Measurements from ENCODE around the gene ARL2BP. TPM values are rescaled to one million over a fixed set of nuclear protein-coding genes. Genes with fewer than 3 reads are reported as not detected.
A peak's percentile ranks its signal among the peaks of the same experiment; 100 is the strongest.

ARL2BP gene
- total and polyA plus RNA-seq, 7 donors: 28.6 to 85.6 (median 64.7) TPM

GRCh38 chr16:57258910-57259475 lies 13.9 kb downstream of the ARL2BP start:
- Histone ChIP-seq H3K36me3 (peaks cover 0 to 22% (median 7%) of the 10 kb centered on the region in 4 donors), H3K27ac (no peak overlapping the region), H3K9me3 (no peaks in the 10 kb centered on the region), H3K27me3 (no peaks in the 10 kb centered on the region), H3K4me3 (no peak overlapping the region), H3K4me1 (peaks cover 0 to 10% (median 8%) of the 10 kb centered on the region in 4 donors)
- 82 to 89% methylated on average over 1 of the region's 1 CpG for WGBS, 2 donors
- peak; percentile 24 for DNase-seq
- no peak for TF ChIP-seq EP300 (IDR thresholded peaks at IDR 0.05)
- no peak for TF ChIP-seq POLR2A (IDR thresholded peaks at IDR 0.05)
- TF ChIP-seq POLR2AphosphoS5 (IDR thresholded peaks at IDR 0.05): no peak
- TF ChIP-seq, protein P1, sequence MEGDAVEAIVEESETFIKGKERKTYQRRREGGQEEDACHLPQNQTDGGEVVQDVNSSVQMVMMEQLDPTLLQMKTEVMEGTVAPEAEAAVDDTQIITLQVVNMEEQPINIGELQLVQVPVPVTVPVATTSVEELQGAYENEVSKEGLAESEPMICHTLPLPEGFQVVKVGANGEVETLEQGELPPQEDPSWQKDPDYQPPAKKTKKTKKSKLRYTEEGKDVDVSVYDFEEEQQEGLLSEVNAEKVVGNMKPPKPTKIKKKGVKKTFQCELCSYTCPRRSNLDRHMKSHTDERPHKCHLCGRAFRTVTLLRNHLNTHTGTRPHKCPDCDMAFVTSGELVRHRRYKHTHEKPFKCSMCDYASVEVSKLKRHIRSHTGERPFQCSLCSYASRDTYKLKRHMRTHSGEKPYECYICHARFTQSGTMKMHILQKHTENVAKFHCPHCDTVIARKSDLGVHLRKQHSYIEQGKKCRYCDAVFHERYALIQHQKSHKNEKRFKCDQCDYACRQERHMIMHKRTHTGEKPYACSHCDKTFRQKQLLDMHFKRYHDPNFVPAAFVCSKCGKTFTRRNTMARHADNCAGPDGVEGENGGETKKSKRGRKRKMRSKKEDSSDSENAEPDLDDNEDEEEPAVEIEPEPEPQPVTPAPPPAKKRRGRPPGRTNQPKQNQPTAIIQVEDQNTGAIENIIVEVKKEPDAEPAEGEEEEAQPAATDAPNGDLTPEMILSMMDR (IDR thresholded peaks at IDR 0.05): no peak
- intact Hi-C loops (cut with DNase I): no loop called here

GRCh38 chr16:57260294-57260929 lies 15.4 kb downstream of the ARL2BP start:
- TF ChIP-seq, protein P1 (IDR thresholded peaks at IDR 0.05): no peak
- peak in 1 of 4 donors; percentile 26 for TF ChIP-seq POLR2AphosphoS5 (IDR thresholded peaks at IDR 0.05)
- TF ChIP-seq EP300 (IDR thresholded peaks at IDR 0.05): no peak
- no peak for TF ChIP-seq POLR2A (IDR thresholded peaks at IDR 0.05)

DNA sequence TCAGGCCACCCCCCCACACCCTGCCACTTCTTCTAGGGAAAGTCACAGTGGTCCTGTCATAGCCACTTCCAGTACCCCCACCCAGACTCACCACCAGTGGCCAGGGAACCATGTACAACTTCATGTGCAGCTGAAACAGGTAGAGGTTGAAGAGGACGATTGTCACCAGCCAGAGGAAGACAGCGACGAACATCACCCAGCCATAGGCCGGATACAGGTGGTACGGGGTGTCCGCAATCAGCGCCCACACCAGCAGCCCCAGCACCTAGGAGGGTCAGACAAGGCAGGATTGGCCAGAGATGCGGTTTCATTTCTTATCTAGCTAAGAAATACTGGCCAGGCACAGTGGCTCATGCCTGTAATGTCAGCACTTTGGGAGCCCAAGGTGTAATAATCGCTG lies 16.7 kb downstream of the ARL2BP start:
- TF ChIP-seq EP300 (IDR thresholded peaks at IDR 0.05): no peak
- no peak for TF ChIP-seq POLR2A (IDR thresholded peaks at IDR 0.05)
- TF ChIP-seq POLR2AphosphoS5 (IDR thresholded peaks at IDR 0.05): no peak
- TF ChIP-seq, protein P1 (IDR thresholded peaks at IDR 0.05): no peak
- H3K4me1 ChIP-seq: peaks cover 0 to 12% (median 9%) of the 10 kb centered on the region in 4 donors
- no peaks in the 10 kb centered on the region for H3K36me3 ChIP-seq
- intact Hi-C loops (cut with DNase I): no loop called here
- H3K9me3 ChIP-seq: no peaks in the 10 kb centered on the region
- peak; percentile 44 for DNase-seq
- no peak overlapping the region for H3K27ac ChIP-seq
- H3K27me3 ChIP-seq: no peaks in the 10 kb centered on the region
- no peak overlapping the region for H3K4me3 ChIP-seq
- 95 to 97% methylated on average over 9 of the region's 9 CpGs for WGBS, 2 donors

More at GRCh38 chr16:57260294-57260929, 15.4 kb downstream of the ARL2BP start:
- Histone ChIP-seq H3K27ac (peak overlapping the region; percentile 28 to 61 (median 31)), H3K9me3 (no peaks in the 10 kb centered on the region), H3K27me3 (no peaks in the 10 kb centered on the region), H3K36me3 (peaks cover 0 to 9% (median 1%) of the 10 kb centered on the region in 4 donors), H3K4me3 (no peak overlapping the region), H3K4me1 (peaks cover 0 to 10% (median 8%) of the 10 kb centered on the region in 4 donors)
- intact Hi-C loops (cut with DNase I): no loop called here
- 48 to 80% methylated on average over 16 of the region's 16 CpGs for WGBS, 2 donors
- peak; percentile 59 for DNase-seq

DNA sequence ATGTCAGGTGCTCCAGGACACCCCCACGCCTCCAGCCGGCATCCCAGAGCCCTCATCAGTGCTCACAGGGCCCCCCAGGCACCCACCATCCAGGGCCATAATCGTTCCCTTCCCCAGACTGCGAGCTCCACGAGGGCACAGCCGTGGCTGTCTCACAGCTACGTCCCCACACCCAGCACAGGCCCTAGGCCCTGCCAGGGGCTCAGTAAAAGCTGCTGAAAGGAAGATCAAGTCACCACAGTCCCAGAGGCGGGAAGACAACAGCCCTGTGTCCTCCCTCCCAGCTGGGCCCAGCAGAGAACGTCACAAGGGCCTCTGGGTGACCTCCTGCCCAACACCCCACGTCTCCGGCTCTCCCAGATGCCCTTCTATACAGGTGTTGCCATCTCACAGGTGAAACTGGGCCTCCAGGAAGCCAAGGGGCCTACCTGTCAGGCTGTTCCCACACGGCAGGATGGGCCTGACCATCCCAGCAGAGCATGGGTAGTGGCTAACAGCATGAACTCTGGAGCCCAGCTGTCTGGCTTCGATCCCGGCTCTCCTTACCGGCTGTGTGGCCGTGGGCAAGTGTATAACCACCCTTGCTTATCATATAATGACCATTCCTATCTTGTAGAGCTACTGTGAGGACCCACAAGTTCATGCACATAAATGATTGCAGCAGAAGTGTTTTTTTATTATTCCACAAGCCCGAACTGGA lies 17.9 kb downstream of the ARL2BP start:
- intact Hi-C loops (cut with DNase I): no loop called here
- Histone ChIP-seq H3K27ac (no peak overlapping the region), H3K4me1 (peaks cover 0 to 12% (median 9%) of the 10 kb centered on the region in 4 donors), H3K9me3 (no peaks in the 10 kb centered on the region), H3K4me3 (no peak overlapping the region), H3K36me3 (no peaks in the 10 kb centered on the region), H3K27me3 (no peaks in the 10 kb centered on the region)
- DNase-seq: peak; percentile 30
- 89 to 91% methylated on average over 17 of the region's 17 CpGs for WGBS, 2 donors
- no peak for TF ChIP-seq EP300 (IDR thresholded peaks at IDR 0.05)

Data from sigmoid colon (tissue), 7 donors.